Endothelial cell of umbilical vein (primary cell): ENCODE data around the gene KCNJ5. TPM values are rescaled to one million over a fixed set of nuclear protein-coding genes. Genes with fewer than 3 reads are reported as not detected.

Experiments used
- BruUV-seq: library from RNA; stranded (reverse); fragments of 400-500 nt; replicated peaks from 2 replicates; lab custom pipeline; 2021; lab: Mats Ljungman, UMichigan
- CTCF ChIA-PET: fragments of 300-600, 350-600 bp; sonication (Branson Sonifier 250); formaldehyde crosslinking; loops from one replicate; lab custom pipeline; 2021; ENCODE audit warnings: antibody characterized with exemption, inconsistent platforms; lab: Charles Lee
- POLR2A ChIA-PET: fragments of 300-600, 350-600 bp; sonication (Branson Sonifier 250); formaldehyde crosslinking; loops from one replicate; lab custom pipeline; 2021; ENCODE audit warnings: antibody characterized with exemption, inconsistent platforms; lab: Charles Lee
- DNase-seq: peaks from one replicate; pipeline ENCODE4 v3.0.0-alpha.2; 2011; ENCODE audit warnings: low read depth, low spot score
- FAIRE-seq: peaks from 2 replicates; lab custom pipeline; 2011; peaks lifted over from hg19 to GRCh38; lab: Jason Lieb, UNC
- H2AFZ ChIP-seq: 2 replicates; pipeline ENCODE4 v1.6.0; 2012; ENCODE audit warnings: low read depth, low read length, control low read depth, inconsistent platforms
- H3K27ac ChIP-seq: 2 replicates; pipeline ENCODE4 v1.5.1; 2011; ENCODE audit warnings: low read depth, mild to moderate bottlenecking, control low read depth, low read length, moderate library complexity; ENCODE audit not compliant: insufficient read depth
- H3K27me3 ChIP-seq, 2 experiments: 2 replicates each; pipeline versions ENCODE4 v1.6.0 to v1.6.1; 2011; ENCODE audit warnings: low read length in 2 of 2, mixed read lengths in 1 of 2; ENCODE audit not compliant: control insufficient read depth in 2 of 2, insufficient read depth in 2 of 2
- H3K36me3 ChIP-seq, 2 experiments: 2 replicates in 1 of 2; 3 replicates in 1 of 2; pipeline ENCODE4 v1.5.1; 2011; ENCODE audit warnings: low read length in 2 of 2, mild to moderate bottlenecking in 1 of 2, moderate library complexity in 1 of 2; ENCODE audit not compliant: control insufficient read depth in 2 of 2, insufficient read depth in 2 of 2; ENCODE audit errors: extremely low read depth in 1 of 2
- H3K4me1 ChIP-seq: 3 replicates; pipeline ENCODE4 v1.5.1; 2011; ENCODE audit warnings: mild to moderate bottlenecking, low read length; ENCODE audit not compliant: control insufficient read depth, insufficient read depth; ENCODE audit errors: extremely low read depth
- H3K4me2 ChIP-seq: 2 replicates; pipeline ENCODE4 v1.6.1; 2011; ENCODE audit warnings: low read length, control low read depth, mixed read lengths; ENCODE audit not compliant: insufficient read depth
- H3K4me3 ChIP-seq, 3 experiments: fragments of 200-600 bp in 1 of 3; sonication (generic), shearing (Covaris generic) in 1 of 3; replicated peaks in 1 of 3; 2 replicates each; pipeline ENCODE4 v1.5.1; 2011 to 2016; ENCODE audit warnings: control low read depth in 3 of 3, low read length in 3 of 3, mild to moderate bottlenecking in 2 of 3, inconsistent platforms in 1 of 3, low read depth in 1 of 3, moderate library complexity in 1 of 3; ENCODE audit not compliant: insufficient read depth in 1 of 3
- H3K79me2 ChIP-seq: 2 replicates; pipeline ENCODE4 v1.6.0; 2012; ENCODE audit warnings: low read length, inconsistent platforms; ENCODE audit not compliant: control insufficient read depth, insufficient read depth
- H3K9ac ChIP-seq: replicated peaks from 2 replicates; pipeline ENCODE3; 2011; ENCODE audit warnings: low read length, control low read depth; ENCODE audit not compliant: insufficient read depth; ENCODE audit errors: extremely low read depth
- H3K9me1 ChIP-seq: replicated peaks from 3 replicates; pipeline ENCODE4 v1.6.0; 2011; ENCODE audit warnings: mild to moderate bottlenecking, low read length; ENCODE audit not compliant: control insufficient read depth, insufficient read depth; ENCODE audit errors: extremely low read depth
- H3K9me3 ChIP-seq: replicated peaks from 2 replicates; pipeline ENCODE4 v1.5.1; 2012; ENCODE audit warnings: low read length, inconsistent platforms; ENCODE audit not compliant: control insufficient read depth, insufficient read depth
- H4K20me1 ChIP-seq: replicated peaks from 2 replicates; pipeline ENCODE3; 2011; ENCODE audit warnings: mild to moderate bottlenecking, low read length; ENCODE audit not compliant: control insufficient read depth, insufficient read depth; ENCODE audit errors: extremely low read depth
- CTCF ChIP-seq, 2 donors: IDR thresholded peaks; 1 replicate in 1 of 2; 2 replicates in 1 of 2; pipeline ENCODE4 v1.5.1; 2011; ENCODE audit warnings: low read length in 2 of 2, mild to moderate bottlenecking in 2 of 2, moderate library complexity in 2 of 2, control low read depth in 1 of 2, inconsistent platforms in 1 of 2, low read depth in 1 of 2; ENCODE audit not compliant: insufficient read depth in 1 of 2; ENCODE audit errors: extremely low read depth in 1 of 2
- EZH2 ChIP-seq: IDR thresholded peaks from 2 replicates; pipeline ENCODE4 v1.6.1; 2012; ENCODE audit warnings: borderline replicate concordance, low read depth, mild to moderate bottlenecking, moderate library complexity, low read length, inconsistent platforms; ENCODE audit not compliant: severe bottlenecking
- FOS ChIP-seq: IDR thresholded peaks from 2 replicates; pipeline ENCODE4 v1.6.1; 2011; ENCODE audit warnings: mild to moderate bottlenecking, low read length, moderate library complexity, borderline replicate concordance; ENCODE audit not compliant: insufficient read depth
- MAX ChIP-seq: IDR thresholded peaks from 2 replicates; pipeline ENCODE4 v1.6.1; 2011; ENCODE audit not compliant: insufficient read depth, insufficient read length
- MYC ChIP-seq: IDR thresholded peaks from one replicate; pipeline ENCODE4 v1.6.1; 2011; ENCODE audit warnings: mild to moderate bottlenecking, low read depth, low read length
- POLR2A ChIP-seq: IDR thresholded peaks from 2 replicates; pipeline ENCODE4 v1.6.1; 2012; ENCODE audit warnings: low read depth, mild to moderate bottlenecking, control low read depth, low read length
- POLR2AphosphoS5 ChIP-seq: IDR thresholded peaks from 2 replicates; pipeline ENCODE4 v1.6.1; 2012; ENCODE audit warnings: low read depth, mild to moderate bottlenecking, control low read depth, low read length, moderate library complexity; ENCODE audit not compliant: insufficient read depth
- dilution Hi-C: fragments of 300-500 bp; cut with MboI; formaldehyde crosslinking; loops from one replicate; pipeline ENCODE4 v1.15.0; 2019; ENCODE audit warnings: low sequenced_read_pairs; ENCODE audit not compliant: extremely low pct_ligation_motif_present
- intact Hi-C: fragments of 100-400 bp; cut with micrococcal nuclease; formaldehyde crosslinking; loops from one replicate; pipeline ENCODE4 v1.10.0; 2022
- polyA plus RNA-seq, 4 experiments: library from polyadenylated mRNA; depleted of rRNA in 3 of 4; stranded (reverse) in 3 of 4; unstranded in 1 of 4; fragments of >200 nt; gene quantifications; 2 replicates each; pipeline versions ENCODE4 v1.2.1 to v1.2.3, GENCODE V29; 2011 to 2012; ENCODE audit warnings: missing spikeins in 1 of 4
- total RNA-seq: library from RNA; stranded (reverse); gene quantifications from 2 replicates; pipeline ENCODE4 v1.2.3, GENCODE V29; 2021

Gene KCNJ5
- total and polyA plus RNA-seq, 2 donors (not counting 3 experiments of a cell fraction or from before 2014, with no cell fraction given) = 0.13 TPM; not detected in 1

GRCh38 chr11:128902515-128903066 is 11.4 kb downstream of the KCNJ5 start:
- H3K4me2 ChIP-seq = no peak overlapping the region

More at GRCh38 chr11:128902515-128903066, 11.4 kb downstream of the KCNJ5 start:
- POLR2A ChIA-PET = no interaction called here
- dilution Hi-C loops = no loop called here
- CTCF ChIA-PET = interaction anchor here (0.9 to 10.7 kb wide), 4 partner anchors 11 to 54 kb away, joined by 4 to 141 read pairs (median 24); partner anchors contain the start of gene KCNJ5
- H3K9me3 ChIP-seq = no peaks in the 10 kb centered on the region
- H3K9me1 ChIP-seq = no peaks in the 10 kb centered on the region
- H2AFZ ChIP-seq = no peak overlapping the region
- intact Hi-C loops = no loop called here
- BruUV-seq = no TSS peak
- H3K9ac ChIP-seq = no peak overlapping the region
- no peaks in the 10 kb centered on the region for H3K79me2 ChIP-seq
- peaks cover under 1% of the 10 kb centered on the region for H3K4me1 ChIP-seq
- FAIRE-seq (no peak), DNase-seq (no peak)
- no peaks in the 10 kb centered on the region for H3K36me3 ChIP-seq
- TF ChIP-seq EZH2 (no peak), MYC (no peak), FOS (no peak), POLR2A (no peak), CTCF (IDR thresholded peaks at IDR 0.05; ENCODE audit: extremely low read depth in 1 of 2, insufficient read depth in 1 of 2, low read depth in 1 of 2, low read length in 2 of 2) (no peak), POLR2AphosphoS5 (no peak), MAX (no peak)
- H3K4me3 ChIP-seq = no peak overlapping the region
- no peaks in the 10 kb centered on the region for H4K20me1 ChIP-seq
- H3K27me3 ChIP-seq = peaks cover 23 to 24% of the 10 kb centered on the region in 2 experiments
- H3K27ac ChIP-seq = no peak overlapping the region
